Bronchial epithelial cell (primary cell): Measurements from ENCODE around the gene SPPL3. TPM values are rescaled to one million over a fixed set of nuclear protein-coding genes. Genes with fewer than 3 reads are reported as not detected.

Experiments
- DNase-seq: peaks from one replicate; pipeline ENCODE4 v3.0.0-alpha.2; 2010; ENCODE audit warnings: low read depth
- FAIRE-seq: peaks from 2 replicates; lab custom pipeline; 2011; peaks lifted over from hg19 to GRCh38; lab: Jason Lieb, UNC
- H3K27me3 ChIP-seq: 2 replicates; pipeline ENCODE4 v1.5.1; 2011; ENCODE audit warnings: low read length; ENCODE audit not compliant: control insufficient read depth, insufficient read depth
- H3K36me3 ChIP-seq: 2 replicates; pipeline ENCODE4 v1.5.1; 2011; ENCODE audit warnings: low read length; ENCODE audit not compliant: control insufficient read depth, insufficient read depth
- H3K4me3 ChIP-seq: 2 replicates; pipeline ENCODE4 v1.5.1; 2011; ENCODE audit warnings: mild to moderate bottlenecking, low read depth, low read length, control low read depth
- total RNA-seq: library from RNA; depleted of rRNA; stranded (reverse); fragments of >200 nt; gene quantifications from 2 replicates; pipeline ENCODE4 v1.2.1, GENCODE V29; 2014
- TF ChIP-seq, protein P1 (sequence below): IDR thresholded peaks from 2 replicates; pipeline ENCODE4 v1.5.1; 2011; ENCODE audit warnings: mild to moderate bottlenecking, moderate library complexity, low read length, control low read depth, inconsistent platforms; ENCODE audit not compliant: insufficient read depth, severe bottlenecking

SPPL3 gene
- total RNA-seq, 1 donor from 2014 or later: 4.2 TPM

DNA sequence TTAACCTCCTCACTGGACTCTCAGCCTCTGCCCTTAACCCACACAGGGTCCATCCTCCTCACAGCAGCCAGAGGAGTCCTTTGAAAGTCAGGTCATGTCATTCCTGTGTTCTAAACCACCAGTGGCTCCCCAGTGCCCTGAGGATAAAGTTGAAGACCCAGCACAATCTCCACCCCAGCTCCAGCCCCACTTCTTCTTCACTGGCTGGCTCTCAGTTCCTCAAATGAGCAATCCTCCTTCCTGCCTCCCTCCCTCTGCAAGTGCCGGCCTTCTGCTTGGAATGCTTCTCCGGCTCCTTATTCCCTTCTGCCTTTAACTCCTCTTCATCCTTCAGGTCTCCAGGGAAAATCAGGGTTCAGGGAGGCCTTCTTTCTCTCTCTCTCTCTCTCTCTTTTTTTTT lies 32.0 kb upstream of the SPPL3 start:
- TF ChIP-seq, protein P1, sequence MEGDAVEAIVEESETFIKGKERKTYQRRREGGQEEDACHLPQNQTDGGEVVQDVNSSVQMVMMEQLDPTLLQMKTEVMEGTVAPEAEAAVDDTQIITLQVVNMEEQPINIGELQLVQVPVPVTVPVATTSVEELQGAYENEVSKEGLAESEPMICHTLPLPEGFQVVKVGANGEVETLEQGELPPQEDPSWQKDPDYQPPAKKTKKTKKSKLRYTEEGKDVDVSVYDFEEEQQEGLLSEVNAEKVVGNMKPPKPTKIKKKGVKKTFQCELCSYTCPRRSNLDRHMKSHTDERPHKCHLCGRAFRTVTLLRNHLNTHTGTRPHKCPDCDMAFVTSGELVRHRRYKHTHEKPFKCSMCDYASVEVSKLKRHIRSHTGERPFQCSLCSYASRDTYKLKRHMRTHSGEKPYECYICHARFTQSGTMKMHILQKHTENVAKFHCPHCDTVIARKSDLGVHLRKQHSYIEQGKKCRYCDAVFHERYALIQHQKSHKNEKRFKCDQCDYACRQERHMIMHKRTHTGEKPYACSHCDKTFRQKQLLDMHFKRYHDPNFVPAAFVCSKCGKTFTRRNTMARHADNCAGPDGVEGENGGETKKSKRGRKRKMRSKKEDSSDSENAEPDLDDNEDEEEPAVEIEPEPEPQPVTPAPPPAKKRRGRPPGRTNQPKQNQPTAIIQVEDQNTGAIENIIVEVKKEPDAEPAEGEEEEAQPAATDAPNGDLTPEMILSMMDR: no peak
- FAIRE-seq (no peak), DNase-seq (no peak)
- H3K4me3 ChIP-seq: no peak overlapping the region
- H3K36me3 ChIP-seq: no peaks in the 10 kb centered on the region
- no peaks in the 10 kb centered on the region for H3K27me3 ChIP-seq

DNA sequence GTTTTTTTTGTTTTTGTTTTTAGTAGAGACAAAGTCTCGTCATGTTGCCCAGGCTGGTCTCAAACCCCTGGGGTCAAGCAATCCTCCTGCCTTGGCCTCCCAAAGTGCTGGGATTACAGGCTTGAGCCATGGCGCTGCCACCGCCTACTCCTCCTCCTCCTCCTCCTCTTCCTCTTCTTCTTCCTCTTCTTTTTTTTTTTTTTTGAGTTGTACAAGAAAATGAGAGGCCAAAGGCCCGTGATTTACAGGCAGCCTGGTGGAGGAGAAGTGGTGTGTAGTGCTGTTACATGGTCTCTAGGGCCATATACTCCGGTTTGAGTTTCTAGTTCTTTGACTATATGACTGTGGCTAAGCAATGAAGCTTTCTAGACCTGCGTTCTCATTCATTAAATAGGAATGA lies 29.6 kb upstream of the SPPL3 start:
- FAIRE-seq: no peak
- H3K36me3 ChIP-seq: no peaks in the 10 kb centered on the region
- no peaks in the 10 kb centered on the region for H3K27me3 ChIP-seq
- H3K4me3 ChIP-seq: no peak overlapping the region
- DNase-seq: no peak
- TF ChIP-seq, protein P1: no peak

DNA sequence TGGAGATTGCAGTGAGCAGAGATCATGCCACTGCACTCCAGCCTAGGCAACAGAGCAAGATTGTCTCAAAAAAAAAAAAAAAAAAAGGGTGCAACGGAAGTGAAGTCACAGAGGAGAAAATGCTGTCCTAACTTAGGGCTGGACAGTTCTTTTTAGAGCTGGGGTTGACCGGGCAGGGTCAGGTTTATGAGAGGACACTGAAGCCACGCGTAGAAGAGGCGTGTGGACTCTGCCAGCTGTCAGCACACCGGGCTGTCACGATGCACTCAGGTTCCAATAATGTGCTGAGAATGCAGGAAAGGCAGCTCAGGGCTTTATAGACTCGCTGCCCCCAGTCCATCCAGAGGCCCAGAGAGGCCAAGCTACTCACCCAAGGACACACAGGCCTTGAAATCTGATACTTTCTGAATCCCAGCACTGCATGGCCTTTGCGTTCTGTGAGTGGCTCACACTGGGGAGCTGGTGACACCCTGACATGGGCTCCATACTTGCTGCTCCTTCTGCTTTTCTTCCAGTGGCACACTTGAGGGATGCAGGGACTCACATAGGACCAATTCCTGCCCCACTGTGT lies 28.9 kb upstream of the SPPL3 start:
- TF ChIP-seq, protein P1: no peak
- FAIRE-seq (no peak), DNase-seq (no peak)
- no peaks in the 10 kb centered on the region for H3K36me3 ChIP-seq
- no peak overlapping the region for H3K4me3 ChIP-seq
- no peaks in the 10 kb centered on the region for H3K27me3 ChIP-seq

DNA sequence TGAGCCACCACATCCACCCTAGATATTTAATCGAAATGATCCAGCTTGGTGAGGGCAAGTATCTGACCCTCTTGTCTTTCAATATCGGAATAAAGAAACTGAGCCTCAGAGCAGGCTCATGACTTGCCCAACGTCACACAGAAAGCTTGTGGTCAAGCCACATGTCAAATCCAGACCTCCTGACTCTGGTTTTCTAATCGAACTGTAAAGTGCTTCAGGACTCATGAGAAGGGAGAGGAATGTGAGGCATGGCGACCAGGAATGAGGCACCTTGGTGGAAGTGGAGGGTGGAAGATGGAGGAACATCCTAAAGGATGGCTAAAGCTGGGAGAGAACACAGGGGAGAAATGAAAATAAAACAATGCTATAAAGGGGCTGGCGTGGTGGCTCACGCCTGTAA lies 27.9 kb upstream of the SPPL3 start:
- TF ChIP-seq, protein P1: no peak
- no peak for FAIRE-seq
- Histone ChIP-seq H3K27me3 (no peaks in the 10 kb centered on the region), H3K36me3 (no peaks in the 10 kb centered on the region), H3K4me3 (no peak overlapping the region)
- DNase-seq: no peak

DNA sequence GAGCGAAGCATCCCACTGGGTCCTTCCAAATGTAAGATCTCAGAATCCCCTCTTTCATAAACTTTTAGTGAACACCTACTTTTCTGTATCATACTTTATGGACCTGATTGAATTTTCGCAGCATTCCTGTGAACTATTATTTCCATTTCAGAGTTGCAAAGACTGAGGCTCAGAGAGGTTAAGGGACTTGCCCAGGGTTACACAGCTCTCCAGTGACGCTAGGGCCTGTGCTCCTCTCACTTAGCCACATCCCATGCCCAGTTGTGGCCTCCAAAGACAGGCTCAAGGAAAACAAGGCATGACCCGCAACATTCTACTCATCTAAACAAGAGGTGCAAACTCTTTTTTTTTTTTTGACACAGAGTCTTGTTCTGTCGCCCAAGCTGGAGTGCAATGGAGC lies 25.9 kb upstream of the SPPL3 start:
- FAIRE-seq: no peak
- TF ChIP-seq, protein P1: no peak
- Histone ChIP-seq H3K4me3 (no peak overlapping the region), H3K27me3 (no peaks in the 10 kb centered on the region), H3K36me3 (no peaks in the 10 kb centered on the region)
- no peak for DNase-seq
